Measurements from ENCODE around the gene WSCD1.

WSCD1 gene

DNA sequence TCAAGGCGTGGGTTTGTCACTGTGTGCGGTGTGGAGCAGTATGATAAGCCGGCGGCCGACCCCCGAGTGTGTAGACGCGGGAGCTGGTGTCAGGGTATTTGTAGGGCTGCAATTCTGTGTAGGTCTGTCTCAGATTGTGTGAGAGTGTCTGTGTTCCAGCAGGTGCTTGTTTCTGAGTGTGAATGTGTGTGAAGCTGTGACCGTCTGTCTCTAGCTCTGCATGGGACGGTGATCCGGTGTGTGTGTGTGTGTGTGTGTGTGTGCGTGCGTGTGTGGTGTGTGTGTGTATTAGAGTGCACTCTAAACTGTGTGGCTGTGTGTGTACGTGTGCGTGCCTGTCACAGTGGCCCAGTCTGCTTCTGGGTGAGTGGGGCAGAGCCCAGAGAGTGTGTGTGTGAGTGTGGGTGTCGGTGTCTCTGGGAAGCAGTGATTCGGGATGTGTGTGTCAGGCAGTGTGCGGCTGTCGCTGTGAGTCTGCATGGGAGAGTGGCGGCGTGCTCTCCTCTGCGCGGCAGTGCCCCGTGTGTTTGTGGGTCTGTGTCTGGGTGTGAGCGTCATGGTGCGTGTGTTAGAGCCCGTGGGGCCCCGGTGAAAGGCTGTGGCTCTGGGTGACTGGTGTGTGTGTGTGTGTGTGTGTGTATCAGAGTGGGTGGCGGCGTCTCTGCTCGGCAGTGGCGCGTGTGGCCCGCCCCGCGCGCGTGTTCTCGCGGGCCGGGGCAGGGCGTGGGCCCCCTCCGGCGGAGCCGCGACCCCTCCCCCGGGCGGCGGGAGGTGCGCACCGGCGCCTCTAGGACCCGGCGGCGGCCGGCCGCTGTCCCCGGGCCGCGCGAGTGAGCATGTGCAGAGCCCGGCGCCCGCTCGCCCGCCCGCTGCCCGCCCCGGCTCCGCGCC is at the start of gene WSCD1:
WSCD1 (plus strand) TSS at position 841 of the 891 bp plus-strand sequence. CDS start 10,280 bp downstream, outside the sequence.
- TF ChIP-seq, protein P1, sequence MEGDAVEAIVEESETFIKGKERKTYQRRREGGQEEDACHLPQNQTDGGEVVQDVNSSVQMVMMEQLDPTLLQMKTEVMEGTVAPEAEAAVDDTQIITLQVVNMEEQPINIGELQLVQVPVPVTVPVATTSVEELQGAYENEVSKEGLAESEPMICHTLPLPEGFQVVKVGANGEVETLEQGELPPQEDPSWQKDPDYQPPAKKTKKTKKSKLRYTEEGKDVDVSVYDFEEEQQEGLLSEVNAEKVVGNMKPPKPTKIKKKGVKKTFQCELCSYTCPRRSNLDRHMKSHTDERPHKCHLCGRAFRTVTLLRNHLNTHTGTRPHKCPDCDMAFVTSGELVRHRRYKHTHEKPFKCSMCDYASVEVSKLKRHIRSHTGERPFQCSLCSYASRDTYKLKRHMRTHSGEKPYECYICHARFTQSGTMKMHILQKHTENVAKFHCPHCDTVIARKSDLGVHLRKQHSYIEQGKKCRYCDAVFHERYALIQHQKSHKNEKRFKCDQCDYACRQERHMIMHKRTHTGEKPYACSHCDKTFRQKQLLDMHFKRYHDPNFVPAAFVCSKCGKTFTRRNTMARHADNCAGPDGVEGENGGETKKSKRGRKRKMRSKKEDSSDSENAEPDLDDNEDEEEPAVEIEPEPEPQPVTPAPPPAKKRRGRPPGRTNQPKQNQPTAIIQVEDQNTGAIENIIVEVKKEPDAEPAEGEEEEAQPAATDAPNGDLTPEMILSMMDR (IDR thresholded peaks at IDR 0.05; ENCODE audit: insufficient read depth, low read depth, low read length, missing control alignments) = no peak
- no peak within 1 kb of the TSS for H3K4me3 ChIP-seq (ENCODE audit: low read depth, low read length)
- no peak for DNase-seq (ENCODE audit: low read depth)

DNA sequence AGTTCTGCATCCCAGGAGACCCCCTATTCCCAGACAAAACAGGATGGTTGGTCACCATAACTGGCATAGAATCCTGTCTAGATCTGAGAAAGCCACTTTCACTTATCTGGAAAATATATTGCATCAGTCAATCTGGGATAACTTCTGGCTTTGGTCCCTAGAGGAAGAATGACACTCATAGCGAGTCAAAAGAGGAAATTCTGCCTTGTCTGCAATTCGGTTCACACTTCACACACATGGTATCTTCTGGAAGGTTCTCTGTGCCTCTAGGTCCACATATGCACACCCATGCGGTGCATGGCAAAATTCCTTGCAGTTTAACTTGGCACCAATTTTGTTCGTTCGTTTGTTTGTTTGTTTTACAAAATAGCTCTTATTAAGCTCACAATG is 49.2 kb upstream of the WSCD1 start:
- DNase-seq (ENCODE audit: low read depth) = no peak
- H3K4me3 ChIP-seq (ENCODE audit: low read depth, low read length) = no peak overlapping the region
- TF ChIP-seq, protein P1 (IDR thresholded peaks at IDR 0.05; ENCODE audit: insufficient read depth, low read depth, low read length, missing control alignments) = no peak

DNA sequence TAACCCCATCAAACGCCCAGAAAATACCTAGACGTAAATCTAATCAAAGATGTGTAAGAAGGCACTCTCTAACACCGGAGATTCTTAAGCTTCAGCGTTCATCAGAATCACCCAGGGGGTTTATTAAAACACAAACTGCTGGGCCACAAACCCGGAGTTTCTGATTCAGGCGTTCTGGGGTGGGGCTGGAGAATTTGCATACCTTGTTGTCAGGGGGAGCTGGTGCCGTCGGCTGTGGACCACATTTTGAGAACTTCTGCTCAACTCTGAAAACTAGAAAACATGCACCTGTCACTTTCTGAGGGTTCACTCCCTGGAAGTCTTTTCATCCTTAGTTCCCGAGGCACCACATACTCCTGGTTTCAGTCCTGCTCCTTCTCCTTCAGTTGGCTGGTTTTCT is 48.6 kb upstream of the WSCD1 start:
- no peak overlapping the region for H3K4me3 ChIP-seq (ENCODE audit: low read depth, low read length)
- no peak for DNase-seq (ENCODE audit: low read depth)
- TF ChIP-seq, protein P1 (IDR thresholded peaks at IDR 0.05; ENCODE audit: insufficient read depth, low read depth, low read length, missing control alignments) = no peak

DNA sequence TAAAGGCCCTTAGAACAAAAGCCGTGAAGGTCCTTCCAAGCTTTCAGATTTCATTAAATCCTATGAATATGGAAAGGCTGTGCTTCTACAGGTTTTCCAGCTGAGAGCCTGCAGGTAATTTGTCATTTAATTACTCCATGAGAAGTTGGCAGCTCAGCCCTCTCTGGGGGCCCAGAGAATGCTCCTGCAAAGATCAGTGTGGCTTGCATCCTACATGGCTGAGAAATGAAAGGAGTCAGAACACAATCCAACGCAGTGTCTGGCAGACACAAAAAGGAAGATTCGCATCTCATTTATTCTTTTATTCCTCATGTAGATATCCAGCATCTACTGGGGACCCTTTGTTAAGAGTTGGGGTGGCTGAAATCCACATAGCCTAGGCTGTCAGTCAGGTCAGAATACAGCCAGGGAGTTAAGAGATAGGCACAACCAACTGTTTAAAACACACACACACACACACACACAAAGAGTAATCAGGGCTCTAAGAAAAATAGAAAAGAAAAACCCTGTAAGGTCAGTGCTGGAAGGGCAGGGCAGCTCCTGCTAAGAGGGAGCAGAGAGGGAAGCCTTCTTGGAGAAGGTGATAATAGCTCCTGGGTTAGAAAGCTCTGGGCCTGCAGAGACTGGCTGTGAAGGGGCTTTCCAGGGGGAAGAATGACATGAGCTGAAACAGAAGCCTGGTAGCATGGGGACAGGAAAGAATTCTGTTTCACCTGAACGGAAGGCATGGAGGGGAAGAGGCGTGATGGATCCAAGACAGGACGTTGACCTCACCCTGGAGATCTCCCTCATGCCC is 46.9 kb upstream of the WSCD1 start:
- TF ChIP-seq, protein P1 (IDR thresholded peaks at IDR 0.05; ENCODE audit: insufficient read depth, low read depth, low read length, missing control alignments) = no peak
- DNase-seq (ENCODE audit: low read depth) = peak; percentile 25
- H3K4me3 ChIP-seq (ENCODE audit: low read depth, low read length) = no peak overlapping the region

DNA sequence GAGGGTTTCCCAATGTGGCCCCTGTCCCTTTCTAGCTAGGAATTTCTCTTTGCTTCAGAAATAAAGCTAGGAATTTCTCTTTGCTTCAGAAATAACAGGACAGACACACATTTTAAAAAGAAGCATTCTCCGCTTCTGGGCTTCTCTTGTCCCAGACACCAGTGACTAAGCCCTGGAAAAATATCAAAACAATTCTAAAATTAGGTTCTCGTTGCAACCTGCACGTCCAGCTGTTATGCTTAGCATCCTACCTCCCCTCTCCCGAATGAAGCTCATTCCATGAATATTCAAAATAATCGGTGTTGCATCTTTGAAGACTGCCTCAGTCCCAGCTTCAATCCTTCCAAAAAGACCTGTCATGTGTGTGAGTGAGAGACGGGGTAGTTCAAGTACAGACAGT is 45.6 kb upstream of the WSCD1 start:
- TF ChIP-seq, protein P1 (IDR thresholded peaks at IDR 0.05; ENCODE audit: insufficient read depth, low read depth, low read length, missing control alignments) = no peak
- no peak overlapping the region for H3K4me3 ChIP-seq (ENCODE audit: low read depth, low read length)
- DNase-seq (ENCODE audit: low read depth) = no peak

DNA sequence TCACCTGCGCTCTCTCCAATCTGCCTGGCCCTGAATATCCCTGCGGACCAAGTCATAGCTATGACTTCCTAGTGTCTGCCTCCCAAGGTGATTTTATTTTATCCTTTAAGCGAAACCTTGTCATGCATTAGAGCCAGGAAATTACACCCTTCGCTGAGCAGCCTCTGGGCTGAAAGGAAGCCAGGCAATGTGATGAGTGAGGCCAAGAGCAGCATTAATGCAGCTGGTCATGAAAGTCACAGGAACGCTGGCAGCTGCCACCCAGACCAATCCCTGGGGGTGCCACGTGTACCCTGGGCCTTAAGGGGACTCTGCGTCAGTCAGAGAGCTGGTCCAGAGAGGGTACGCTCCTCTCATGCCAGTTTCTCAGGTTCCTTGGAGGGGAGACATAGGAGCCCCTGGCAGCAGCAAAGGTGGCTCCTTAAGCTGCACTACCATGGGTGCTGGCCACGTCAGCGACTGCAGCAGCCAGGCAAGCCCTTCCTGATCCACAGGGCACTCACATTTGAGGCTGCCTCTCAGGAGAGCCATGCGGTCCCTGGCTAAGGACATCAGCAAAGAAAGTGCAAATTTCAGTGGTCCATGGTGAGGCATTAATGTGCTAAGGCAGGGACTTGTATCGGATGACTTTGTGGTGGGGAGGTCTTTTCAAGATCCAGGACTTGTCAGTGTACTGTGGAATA is 42.7 kb upstream of the WSCD1 start:
- DNase-seq (ENCODE audit: low read depth) = no peak
- TF ChIP-seq, protein P1 (IDR thresholded peaks at IDR 0.05; ENCODE audit: insufficient read depth, low read depth, low read length, missing control alignments) = no peak
- H3K4me3 ChIP-seq (ENCODE audit: low read depth, low read length) = no peak overlapping the region
